ENCODE data around the gene ERC2.
"Not testable (repeated sequence)": the region's sequence is repeated elsewhere in the genome, so short reads cannot be mapped to it uniquely, and the experiment has no call there.

ERC2 gene

GRCh38 chr3:56110886-56111285, 357.4 kb downstream of the ERC2 start:
- H3K27me3 Mint-ChIP-seq: peaks cover 3% of the 10 kb centered on the region
- no peak overlapping the region for H3K27ac Mint-ChIP-seq
- H3K36me3 Mint-ChIP-seq (ENCODE audit: low read depth): no peaks in the 10 kb centered on the region
- intact Hi-C loops (cut with micrococcal nuclease): no loop called here
- H3K9me3 Mint-ChIP-seq: peaks cover 18% of the 10 kb centered on the region
- H3K4me3 Mint-ChIP-seq: no peak overlapping the region
- no peaks in the 10 kb centered on the region for H3K4me1 Mint-ChIP-seq (ENCODE audit: low read depth)

GRCh38 chr3:56107157-56107556, 361.1 kb downstream of the ERC2 start:
- Mint-ChIP-seq H3K27me3 (peaks cover 3% of the 10 kb centered on the region), H3K4me3 (no peak overlapping the region), H3K27ac (no peak overlapping the region), H3K4me1 (ENCODE audit: low read depth) (no peaks in the 10 kb centered on the region), H3K36me3 (ENCODE audit: low read depth) (no peaks in the 10 kb centered on the region), H3K9me3 (no peaks in the 10 kb centered on the region)
- intact Hi-C loops (cut with micrococcal nuclease): no loop called here

- peaks cover 2% of the 10 kb centered on the region for H3K27me3 Mint-ChIP-seq
Measured at GRCh38 chr3:56102032-56102431, 366.2 kb downstream of the ERC2 start.

GRCh38 chr3:56101576-56101975, 366.7 kb downstream of the ERC2 start:
- Mint-ChIP-seq H3K27me3 (peaks cover 2% of the 10 kb centered on the region), H3K4me1 (ENCODE audit: low read depth) (no peaks in the 10 kb centered on the region)
- intact Hi-C loops (cut with micrococcal nuclease): no loop called here

More at GRCh38 chr3:56102032-56102431, 366.2 kb downstream of the ERC2 start:
- intact Hi-C loops (cut with micrococcal nuclease): no loop called here
- Mint-ChIP-seq H3K4me1 (ENCODE audit: low read depth) (no peaks in the 10 kb centered on the region), H3K36me3 (ENCODE audit: low read depth) (no peaks in the 10 kb centered on the region), H3K27ac (no peak overlapping the region), H3K9me3 (no peaks in the 10 kb centered on the region), H3K4me3 (no peak overlapping the region)

GRCh38 chr3:56096999-56097398, 371.3 kb downstream of the ERC2 start:
- Mint-ChIP-seq H3K4me1 (ENCODE audit: low read depth) (no peaks in the 10 kb centered on the region), H3K4me3 (no peak overlapping the region), H3K27ac (no peak overlapping the region), H3K36me3 (ENCODE audit: low read depth) (no peaks in the 10 kb centered on the region), H3K9me3 (no peaks in the 10 kb centered on the region), H3K27me3 (peaks cover under 1% of the 10 kb centered on the region)
- intact Hi-C loops (cut with micrococcal nuclease): no loop called here

More at GRCh38 chr3:56101576-56101975, 366.7 kb downstream of the ERC2 start:
- H3K9me3 Mint-ChIP-seq: no peaks in the 10 kb centered on the region
- no peaks in the 10 kb centered on the region for H3K36me3 Mint-ChIP-seq (ENCODE audit: low read depth)
- H3K27ac Mint-ChIP-seq: no peak overlapping the region
- H3K4me3 Mint-ChIP-seq: no peak overlapping the region

GRCh38 chr3:56094170-56094569, 374.1 kb downstream of the ERC2 start:
- intact Hi-C loops (cut with micrococcal nuclease): no loop called here
- peaks cover 1% of the 10 kb centered on the region for H3K27me3 Mint-ChIP-seq
- no peaks in the 10 kb centered on the region for H3K4me1 Mint-ChIP-seq (ENCODE audit: low read depth)
- no peaks in the 10 kb centered on the region for H3K9me3 Mint-ChIP-seq
- no peak overlapping the region for H3K27ac Mint-ChIP-seq
- H3K36me3 Mint-ChIP-seq (ENCODE audit: low read depth): no peaks in the 10 kb centered on the region
- no peak overlapping the region for H3K4me3 Mint-ChIP-seq

- H3K4me1 Mint-ChIP-seq (ENCODE audit: low read depth): no peaks in the 10 kb centered on the region
- no peak overlapping the region for H3K27ac Mint-ChIP-seq
- intact Hi-C loops (cut with micrococcal nuclease): no loop called here
- H3K4me3 Mint-ChIP-seq: no peak overlapping the region
- H3K9me3 Mint-ChIP-seq: no peaks in the 10 kb centered on the region
- H3K27me3 Mint-ChIP-seq: peaks cover 1% of the 10 kb centered on the region
- no peaks in the 10 kb centered on the region for H3K36me3 Mint-ChIP-seq (ENCODE audit: low read depth)
Measured at GRCh38 chr3:56089739-56090138, 378.5 kb downstream of the ERC2 start.

- no peak overlapping the region for H3K4me3 Mint-ChIP-seq
- H3K27me3 Mint-ChIP-seq: peaks cover 1% of the 10 kb centered on the region
- no peaks in the 10 kb centered on the region for H3K36me3 Mint-ChIP-seq (ENCODE audit: low read depth)
- no peaks in the 10 kb centered on the region for H3K4me1 Mint-ChIP-seq (ENCODE audit: low read depth)
- H3K9me3 Mint-ChIP-seq: no peaks in the 10 kb centered on the region
- no peak overlapping the region for H3K27ac Mint-ChIP-seq
- intact Hi-C loops (cut with micrococcal nuclease): no loop called here
Measured at GRCh38 chr3:56087451-56088053, 380.7 kb downstream of the ERC2 start.

- intact Hi-C loops (cut with micrococcal nuclease): no loop called here
- no peaks in the 10 kb centered on the region for H3K36me3 Mint-ChIP-seq (ENCODE audit: low read depth)
- no peak overlapping the region for H3K27ac Mint-ChIP-seq
- H3K4me1 Mint-ChIP-seq (ENCODE audit: low read depth): no peaks in the 10 kb centered on the region
- no peaks in the 10 kb centered on the region for H3K9me3 Mint-ChIP-seq
- H3K4me3 Mint-ChIP-seq: no peak overlapping the region
- H3K27me3 Mint-ChIP-seq: peaks cover 1% of the 10 kb centered on the region
Measured at GRCh38 chr3:56086355-56086754, 381.9 kb downstream of the ERC2 start.

GRCh38 chr3:56081246-56081645, 387.0 kb downstream of the ERC2 start:
- Mint-ChIP-seq H3K36me3 (ENCODE audit: low read depth) (no peaks in the 10 kb centered on the region), H3K4me1 (ENCODE audit: low read depth) (no peaks in the 10 kb centered on the region), H3K9me3 (no peaks in the 10 kb centered on the region), H3K4me3 (no peak overlapping the region), H3K27ac (no peak overlapping the region), H3K27me3 (no peaks in the 10 kb centered on the region)
- intact Hi-C loops (cut with micrococcal nuclease): no loop called here

GRCh38 chr3:56076746-56077145, 391.5 kb downstream of the ERC2 start:
- intact Hi-C loops (cut with micrococcal nuclease): no loop called here
- no peaks in the 10 kb centered on the region for H3K4me1 Mint-ChIP-seq (ENCODE audit: low read depth)
- H3K4me3 Mint-ChIP-seq: no peak overlapping the region
- no peaks in the 10 kb centered on the region for H3K9me3 Mint-ChIP-seq
- no peak overlapping the region for H3K27ac Mint-ChIP-seq
- no peaks in the 10 kb centered on the region for H3K27me3 Mint-ChIP-seq
- H3K36me3 Mint-ChIP-seq (ENCODE audit: low read depth): no peaks in the 10 kb centered on the region

GRCh38 chr3:56075089-56075488, 393.2 kb downstream of the ERC2 start:
- H3K27ac Mint-ChIP-seq: no peak overlapping the region
- intact Hi-C loops (cut with micrococcal nuclease): no loop called here
- no peaks in the 10 kb centered on the region for H3K36me3 Mint-ChIP-seq (ENCODE audit: low read depth)
- no peak overlapping the region for H3K4me3 Mint-ChIP-seq
- H3K4me1 Mint-ChIP-seq (ENCODE audit: low read depth): no peaks in the 10 kb centered on the region
- H3K9me3 Mint-ChIP-seq: no peaks in the 10 kb centered on the region
- H3K27me3 Mint-ChIP-seq: no peaks in the 10 kb centered on the region

- Mint-ChIP-seq H3K4me3 (no peak overlapping the region), H3K27ac (no peak overlapping the region), H3K4me1 (ENCODE audit: low read depth) (no peaks in the 10 kb centered on the region), H3K27me3 (no peaks in the 10 kb centered on the region), H3K36me3 (ENCODE audit: low read depth) (no peaks in the 10 kb centered on the region), H3K9me3 (peaks cover 6% of the 10 kb centered on the region)
- intact Hi-C loops (cut with micrococcal nuclease): no loop called here
Measured at GRCh38 chr3:56069766-56070165, 398.5 kb downstream of the ERC2 start.

GRCh38 chr3:56066405-56066804, 401.9 kb downstream of the ERC2 start:
- H3K27ac Mint-ChIP-seq; H3K9me3 Mint-ChIP-seq; H3K36me3 Mint-ChIP-seq (ENCODE audit: low read depth); H3K4me3 Mint-ChIP-seq; H3K27me3 Mint-ChIP-seq; H3K4me1 Mint-ChIP-seq (ENCODE audit: low read depth); intact Hi-C loops (cut with micrococcal nuclease): not testable (repeated sequence)

GRCh38 chr3:56064684-56065083, 403.6 kb downstream of the ERC2 start:
- intact Hi-C loops (cut with micrococcal nuclease): no loop called here
- Mint-ChIP-seq H3K36me3 (ENCODE audit: low read depth) (no peaks in the 10 kb centered on the region), H3K4me1 (ENCODE audit: low read depth) (no peaks in the 10 kb centered on the region), H3K9me3 (peaks cover 6% of the 10 kb centered on the region), H3K4me3 (no peak overlapping the region), H3K27ac (no peak overlapping the region), H3K27me3 (no peaks in the 10 kb centered on the region)
